PFSK-1 (cell line): ENCODE results near the gene ATP6V1G2.

ENCODE experiments used
- FOXP2 ChIP-seq: optimal IDR thresholded peaks from 2 replicates; pipeline ENCODE3; 2011; ENCODE audit warnings: borderline replicate concordance, control low read depth, inconsistent platforms; ENCODE audit not compliant: insufficient read depth; ENCODE audit errors: extremely low read length, extremely low read depth
- POLR2AphosphoS5 ChIP-seq: IDR thresholded peaks from 2 replicates; pipeline ENCODE4 v1.6.1; 2012; ENCODE audit warnings: low read depth, mild to moderate bottlenecking, control low read depth, low read length, moderate library complexity

DNA sequence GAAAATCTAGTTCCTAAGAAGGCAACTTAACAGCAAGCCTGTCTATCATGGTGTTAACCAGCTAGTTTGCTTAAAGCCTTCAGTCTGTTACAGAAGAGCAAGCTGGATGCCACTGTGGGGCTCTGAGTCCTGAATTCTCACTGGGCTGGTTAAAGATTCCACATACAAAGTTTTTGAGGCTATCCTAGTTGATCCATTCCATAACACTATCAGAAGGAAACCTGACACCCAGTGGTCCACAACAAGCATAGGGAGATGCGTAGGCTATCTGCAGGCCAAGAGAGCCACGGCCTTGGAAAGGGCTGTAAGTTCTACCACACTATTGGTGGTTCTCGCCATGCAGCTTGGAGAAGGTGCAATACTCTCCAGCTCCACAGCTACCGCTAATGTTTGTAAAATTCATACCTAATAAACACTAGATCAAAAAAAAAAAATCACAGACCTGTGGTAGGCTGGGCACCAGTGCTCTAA lies 18.1 kb downstream of the ATP6V1G2 start:
- TF ChIP-seq POLR2AphosphoS5, result no peak; the same call in 1 of the 2 replicates
- no peak for TF ChIP-seq FOXP2
